Measurements from ENCODE around the gene PHTF2.
A peak's percentile ranks its signal among the peaks of the same experiment; 100 is the strongest.

The PHTF2 gene

GRCh38 chr7:77881871-77882270 lies 83.3 kb downstream of the PHTF2 start:
- DNase-seq: no peak

- no peak for DNase-seq
These were observed 86.6 kb downstream of the PHTF2 start for GRCh38 chr7:77885155-77885554.

GRCh38 chr7:77887567-77887966 lies 89.0 kb downstream of the PHTF2 start:
- no peak for DNase-seq

- no peak for DNase-seq
These were observed 90.4 kb downstream of the PHTF2 start for GRCh38 chr7:77888998-77889397.

GRCh38 chr7:77893813-77894212 lies 95.2 kb downstream of the PHTF2 start:
- DNase-seq: no peak

GRCh38 chr7:77894574-77895091 lies 96.1 kb downstream of the PHTF2 start:
- DNase-seq: no peak

- no peak for DNase-seq
These were observed 97.3 kb downstream of the PHTF2 start for GRCh38 chr7:77895905-77896304.

- no peak for DNase-seq
These were observed 98.5 kb downstream of the PHTF2 start for GRCh38 chr7:77897004-77897547.

- DNase-seq: no peak
These were observed 100.9 kb downstream of the PHTF2 start for GRCh38 chr7:77899516-77899915.

- no peak for DNase-seq
These were observed 105.0 kb downstream of the PHTF2 start for GRCh38 chr7:77903597-77903996.

- DNase-seq: no peak
These were observed 105.7 kb downstream of the PHTF2 start for GRCh38 chr7:77904252-77904651.

- no peak for DNase-seq
These were observed 108.7 kb downstream of the PHTF2 start for GRCh38 chr7:77907281-77907680.

- no peak for DNase-seq
These were observed 110.1 kb downstream of the PHTF2 start for GRCh38 chr7:77908664-77909063.

GRCh38 chr7:77910124-77910523 lies 111.6 kb downstream of the PHTF2 start:
- DNase-seq: no peak

GRCh38 chr7:77912293-77912692 lies 113.7 kb downstream of the PHTF2 start:
- no peak for DNase-seq

GRCh38 chr7:77913977-77914607 lies 115.5 kb downstream of the PHTF2 start:
- DNase-seq: no peak

- peak; percentile 74 to 80 for DNase-seq
These were observed 119.1 kb downstream of the PHTF2 start for GRCh38 chr7:77917500-77918262.

GRCh38 chr7:77918676-77919075 lies 120.1 kb downstream of the PHTF2 start:
- no peak for DNase-seq

GRCh38 chr7:77923419-77923818 lies 124.8 kb downstream of the PHTF2 start:
- DNase-seq: no peak

GRCh38 chr7:77930496-77930895 lies 131.9 kb downstream of the PHTF2 start:
- no peak for DNase-seq

GRCh38 chr7:77931841-77932240 lies 133.3 kb downstream of the PHTF2 start:
- no peak for DNase-seq

GRCh38 chr7:77933394-77933793 lies 134.8 kb downstream of the PHTF2 start:
- DNase-seq: no peak

GRCh38 chr7:77935652-77936348 lies 137.2 kb downstream of the PHTF2 start:
- no peak for DNase-seq
